Prostate gland (tissue), 2 donors: ENCODE results near the gene SLC6A12. TPM values are rescaled to one million over a fixed set of nuclear protein-coding genes. Genes with fewer than 3 reads are reported as not detected.
"Not testable (repeated sequence)": the region's sequence is repeated elsewhere in the genome, so short reads cannot be mapped to it uniquely, and the experiment has no call there.

Experiments used
- DNase-seq: peaks from one replicate; pipeline ENCODE4 v3.0.0-alpha.2; 2019; ENCODE audit warnings: low spot score
- H3K27ac ChIP-seq, 2 donors: fragments of 200-600 bp; sonication (generic); 2 replicates each; pipeline ENCODE4 v1.5.1; 2017 to 2019
- H3K27me3 ChIP-seq: fragments of 200-600 bp; sonication (generic); replicated peaks from 2 replicates; pipeline ENCODE4 v1.5.1; 2019; ENCODE audit not compliant: insufficient read depth
- H3K36me3 ChIP-seq, 2 donors: fragments of 200-600 bp; sonication (generic); 1 replicate in 1 of 2; 2 replicates in 1 of 2; pipeline versions ENCODE4 v1.5.1 to v1.8.1; 2017 to 2019
- H3K4me1 ChIP-seq: fragments of 200-600 bp; sonication (generic); replicated peaks from 2 replicates; pipeline ENCODE4 v1.5.1; 2019
- H3K4me3 ChIP-seq, 2 donors: fragments of 200-600 bp; sonication (generic); 2 replicates each; pipeline ENCODE4 v1.5.1; 2017 to 2019
- H3K9me3 ChIP-seq: fragments of 200-600 bp; sonication (generic); 2 replicates; pipeline ENCODE4 v1.5.1; 2017
- POLR2A ChIP-seq: fragments of 450-650 bp; IDR thresholded peaks from one replicate; pipeline ENCODE4 v1.6.1; 2016; ENCODE audit warnings: antibody characterized with exemption, mild to moderate bottlenecking
- POLR2AphosphoS5 ChIP-seq: sonication (generic); formaldehyde crosslinking; IDR thresholded peaks from one replicate; pipeline ENCODE4 v1.6.1; 2017; ENCODE audit warnings: antibody characterized with exemption
- WGBS: methylation state at CpG from one replicate; pipeline ENCODE4 v1.1.5; 2018; 5-methylcytosine and 5-hydroxymethylcytosine counted together
- intact Hi-C: fragments of 100-400 bp; cut with DNase I; formaldehyde crosslinking; loops from one replicate; pipeline ENCODE4 v1.14.2; 2022
- total RNA-seq, 2 donors: library from RNA; depleted of rRNA; stranded (reverse); fragments of >200 nt; gene quantifications; one replicate each; pipeline ENCODE4 v1.1.0, GENCODE V29; 2016
- TF ChIP-seq, protein P1 (sequence below), 4 experiments: fragments of 200-600 bp in 2 of 4; fragments of 450-650 bp in 2 of 4; sonication (generic) in 2 of 4; IDR thresholded peaks; 1 replicate in 3 of 4; 2 replicates in 1 of 4; pipeline ENCODE4 v1.5.1; 2016 to 2019; ENCODE audit warnings: antibody characterized with exemption in 4 of 4, mild to moderate bottlenecking in 2 of 4, moderate library complexity in 2 of 4

The SLC6A12 gene
- total RNA-seq, 2 donors from 2014 or later = 1.0 to 1.9 TPM

DNA sequence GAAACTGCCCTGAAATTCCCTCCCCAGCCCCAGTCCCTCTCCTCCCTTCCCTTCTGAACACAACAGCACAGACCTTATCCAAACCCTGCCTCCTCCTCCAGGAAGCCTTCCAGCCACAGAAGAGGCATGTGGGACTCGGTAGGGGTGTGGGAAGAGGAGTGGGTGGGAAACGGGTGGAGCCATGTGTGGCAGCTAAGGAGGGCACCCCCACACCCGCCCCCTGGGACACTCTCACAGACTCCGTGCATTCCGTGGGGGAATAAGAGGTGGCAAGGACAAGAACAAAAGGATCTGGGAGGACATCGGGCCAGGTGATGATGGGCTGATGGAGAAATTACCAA, 24.4 kb downstream of the SLC6A12 start:
- Histone ChIP-seq H3K36me3 (no peaks in the 10 kb centered on the region), H3K4me3 (no peak overlapping the region), H3K27ac (no peak overlapping the region), H3K9me3 (no peaks in the 10 kb centered on the region), H3K4me1 (peaks cover 8% of the 10 kb centered on the region), H3K27me3 (no peaks in the 10 kb centered on the region)
- TF ChIP-seq POLR2AphosphoS5 (no peak), POLR2A (no peak)
- TF ChIP-seq, protein P1, sequence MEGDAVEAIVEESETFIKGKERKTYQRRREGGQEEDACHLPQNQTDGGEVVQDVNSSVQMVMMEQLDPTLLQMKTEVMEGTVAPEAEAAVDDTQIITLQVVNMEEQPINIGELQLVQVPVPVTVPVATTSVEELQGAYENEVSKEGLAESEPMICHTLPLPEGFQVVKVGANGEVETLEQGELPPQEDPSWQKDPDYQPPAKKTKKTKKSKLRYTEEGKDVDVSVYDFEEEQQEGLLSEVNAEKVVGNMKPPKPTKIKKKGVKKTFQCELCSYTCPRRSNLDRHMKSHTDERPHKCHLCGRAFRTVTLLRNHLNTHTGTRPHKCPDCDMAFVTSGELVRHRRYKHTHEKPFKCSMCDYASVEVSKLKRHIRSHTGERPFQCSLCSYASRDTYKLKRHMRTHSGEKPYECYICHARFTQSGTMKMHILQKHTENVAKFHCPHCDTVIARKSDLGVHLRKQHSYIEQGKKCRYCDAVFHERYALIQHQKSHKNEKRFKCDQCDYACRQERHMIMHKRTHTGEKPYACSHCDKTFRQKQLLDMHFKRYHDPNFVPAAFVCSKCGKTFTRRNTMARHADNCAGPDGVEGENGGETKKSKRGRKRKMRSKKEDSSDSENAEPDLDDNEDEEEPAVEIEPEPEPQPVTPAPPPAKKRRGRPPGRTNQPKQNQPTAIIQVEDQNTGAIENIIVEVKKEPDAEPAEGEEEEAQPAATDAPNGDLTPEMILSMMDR (IDR thresholded peaks at IDR 0.05) = no peak
- no peak for DNase-seq
- intact Hi-C loops = no loop called here
- 76% methylated on average over 6 of the region's 6 CpGs for WGBS

DNA sequence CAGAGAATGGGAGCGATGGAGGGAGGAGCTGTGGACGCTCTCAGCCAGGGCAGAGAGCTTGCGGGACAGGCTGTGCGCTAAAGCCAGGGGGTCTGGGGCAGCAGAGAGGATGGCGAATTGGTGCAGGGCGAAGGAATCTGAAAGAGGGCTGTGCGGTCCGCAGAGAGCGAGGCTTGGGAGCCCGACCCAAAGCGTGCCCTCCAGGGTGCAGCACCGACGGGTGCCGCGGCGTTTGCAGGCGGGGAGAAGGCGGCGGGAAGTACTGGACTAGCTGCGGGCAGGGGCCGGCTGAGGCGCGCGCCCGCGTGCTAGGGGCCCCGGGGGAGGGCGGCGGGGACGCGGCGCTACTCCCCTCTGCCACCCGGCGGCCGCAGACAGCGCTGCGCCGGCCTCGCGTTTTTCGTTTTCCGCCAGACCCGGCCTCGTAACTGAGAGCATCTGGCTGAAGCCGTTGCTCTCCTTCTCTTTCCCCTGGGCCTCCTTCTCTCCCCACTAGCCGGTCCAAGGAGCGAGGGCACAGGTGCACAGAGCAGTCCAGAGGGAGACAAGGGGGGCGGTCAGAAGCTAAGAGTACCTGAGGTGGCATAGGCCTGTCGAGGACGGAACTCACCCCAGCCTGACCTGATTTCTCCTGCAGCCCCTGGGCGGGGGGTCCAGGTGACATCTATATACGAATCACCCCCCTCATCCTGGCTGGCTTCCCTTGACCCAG, 24.9 kb downstream of the SLC6A12 start:
- Histone ChIP-seq H3K4me1 (peaks cover 8% of the 10 kb centered on the region), H3K9me3 (no peaks in the 10 kb centered on the region), H3K4me3 (peak overlapping the region; percentile 29 to 33), H3K27me3 (no peaks in the 10 kb centered on the region), H3K36me3 (no peaks in the 10 kb centered on the region), H3K27ac (no peak overlapping the region)
- 8% methylated on average over 38 of the region's 52 CpGs for WGBS
- intact Hi-C loops = no loop called here
- no peak for DNase-seq
- no peak for TF ChIP-seq POLR2AphosphoS5
- TF ChIP-seq, protein P1 (IDR thresholded peaks at IDR 0.05) = peak; percentile 42 to 86 (median 62)
- no peak for TF ChIP-seq POLR2A

DNA sequence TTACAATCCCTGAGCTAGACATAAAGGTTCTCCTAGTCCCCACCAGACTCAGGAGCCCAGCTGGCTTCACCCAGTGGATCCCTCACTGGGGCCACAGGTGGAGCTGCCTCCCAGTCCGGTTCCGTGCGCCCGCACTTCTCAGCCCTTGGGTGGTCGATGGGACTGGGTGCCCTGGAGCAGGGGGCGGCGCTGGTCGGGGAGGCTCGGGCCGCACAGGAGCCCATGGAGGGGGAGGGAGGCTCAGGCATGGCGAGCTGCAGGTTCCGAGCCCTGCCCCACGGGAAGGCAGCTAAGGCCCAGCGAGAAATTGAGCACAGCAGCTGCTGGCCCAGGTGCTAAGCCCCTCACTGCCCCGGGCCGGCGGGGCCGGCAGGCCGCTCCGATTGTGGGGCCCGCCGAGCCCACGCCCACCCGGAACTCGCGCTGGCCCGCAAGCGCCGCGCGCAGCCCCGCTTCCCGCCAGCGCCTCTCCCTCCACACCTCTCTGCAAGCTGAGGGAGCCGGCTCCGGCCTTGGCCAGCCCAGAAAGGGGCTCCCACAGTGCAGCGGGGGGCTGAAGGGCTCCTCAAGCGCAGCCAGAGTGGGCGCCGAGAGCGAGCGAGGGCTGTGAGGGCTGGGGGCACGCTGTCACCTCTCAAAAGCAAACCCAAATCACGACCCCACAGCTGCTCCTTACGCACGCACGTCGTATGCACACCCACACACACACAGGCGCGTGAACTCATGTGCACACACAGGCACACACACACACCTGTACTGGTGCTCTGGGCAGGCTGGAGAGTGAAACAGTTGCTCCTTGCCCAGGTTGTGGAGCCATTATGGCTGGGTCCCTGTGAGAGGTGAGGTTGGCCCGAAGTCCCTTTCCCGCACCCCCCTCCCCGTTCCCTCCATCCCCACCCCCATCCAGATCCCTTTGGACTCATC, 25.7 kb downstream of the SLC6A12 start:
- H3K36me3 ChIP-seq, H3K9me3 ChIP-seq, H3K27ac ChIP-seq, DNase-seq, H3K27me3 ChIP-seq, H3K4me1 ChIP-seq, intact Hi-C loops: not testable (repeated sequence)
- peak overlapping the region; percentile 29 to 33 for H3K4me3 ChIP-seq
- WGBS = 85% methylated on average over 52 of the region's 53 CpGs

DNA sequence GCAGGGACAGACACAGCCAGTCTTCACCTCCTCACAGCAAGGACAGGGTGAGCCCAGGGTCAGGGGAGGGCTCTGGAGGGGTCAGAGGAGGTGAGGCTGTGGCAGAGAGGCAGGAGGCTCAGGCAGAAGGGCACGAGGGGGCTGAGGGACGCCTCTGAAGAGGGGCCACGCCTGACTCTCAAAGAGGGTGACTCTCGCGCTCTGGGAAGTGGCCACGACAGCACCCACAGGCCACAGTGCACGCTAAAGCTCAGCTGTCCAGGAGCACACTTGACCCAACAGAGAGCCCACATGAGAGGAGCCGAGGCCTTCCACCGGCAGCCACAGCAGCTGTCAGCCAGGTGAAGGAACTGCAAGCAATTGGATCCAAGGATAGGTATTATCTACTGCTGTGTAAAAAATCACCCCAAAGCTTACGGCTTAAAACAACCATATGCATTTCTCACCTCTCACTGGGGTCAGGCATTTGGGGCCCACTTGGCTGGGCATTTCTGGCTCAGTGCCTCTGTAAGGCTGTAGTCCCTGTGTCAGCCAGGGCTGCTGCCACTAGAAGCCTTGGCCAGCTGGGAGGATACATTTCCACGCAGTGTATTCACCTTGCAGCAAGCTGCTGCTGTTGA, 27.8 kb downstream of the SLC6A12 start:
- Histone ChIP-seq H3K36me3 (no peaks in the 10 kb centered on the region), H3K4me1 (peaks cover 8% of the 10 kb centered on the region), H3K27me3 (no peaks in the 10 kb centered on the region), H3K27ac (no peak overlapping the region), H3K9me3 (no peaks in the 10 kb centered on the region), H3K4me3 (no peak overlapping the region)
- no peak for TF ChIP-seq POLR2AphosphoS5
- TF ChIP-seq POLR2A = no peak
- TF ChIP-seq, protein P1 (IDR thresholded peaks at IDR 0.05) = no peak
- DNase-seq = no peak
- WGBS = 83% methylated on average over 11 of the region's 11 CpGs
- intact Hi-C loops = no loop called here

DNA sequence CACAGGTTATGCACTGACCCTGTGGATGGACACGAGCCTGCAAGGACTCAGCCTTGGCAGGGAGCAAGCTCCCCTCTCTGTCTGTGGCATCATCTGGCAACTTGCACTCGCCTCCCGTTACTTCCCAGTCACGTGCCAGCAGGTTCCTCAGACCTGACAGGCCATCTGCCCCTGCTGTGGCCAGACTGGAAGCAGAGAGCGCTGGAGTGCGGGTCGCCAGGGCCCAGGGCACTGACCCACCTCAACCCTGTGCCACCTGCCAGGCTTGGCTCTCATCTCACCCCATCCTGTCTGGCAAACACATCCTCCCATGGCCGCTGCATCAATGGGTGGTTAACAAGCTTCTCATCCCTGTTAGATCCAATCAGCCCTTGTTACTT, 28.4 kb downstream of the SLC6A12 start:
- Histone ChIP-seq H3K9me3 (no peaks in the 10 kb centered on the region), H3K36me3 (no peaks in the 10 kb centered on the region), H3K27ac (no peak overlapping the region), H3K4me3 (no peak overlapping the region), H3K4me1 (peaks cover 8% of the 10 kb centered on the region), H3K27me3 (no peaks in the 10 kb centered on the region)
- WGBS = 72% methylated on average over 8 of the region's 8 CpGs
- DNase-seq = no peak
- intact Hi-C loops = no loop called here
- no peak for TF ChIP-seq POLR2A
- TF ChIP-seq, protein P1 (IDR thresholded peaks at IDR 0.05) = no peak
- TF ChIP-seq POLR2AphosphoS5 = no peak
